HG03060 (cell line): ENCODE measurements around the gene ZDHHC22.

Experiments
- ATAC-seq: cut with Tn5 transposase; IDR thresholded peaks from one replicate; pipeline ENCODE4 v1.9.1; 2021; ENCODE audit warnings: low read depth, moderate number of reproducible peaks; ENCODE audit not compliant: unreplicated experiment

Gene ZDHHC22

GRCh38 chr14:77107228-77107627 is 34.4 kb downstream of the ZDHHC22 start:
- no peak for ATAC-seq

DNA sequence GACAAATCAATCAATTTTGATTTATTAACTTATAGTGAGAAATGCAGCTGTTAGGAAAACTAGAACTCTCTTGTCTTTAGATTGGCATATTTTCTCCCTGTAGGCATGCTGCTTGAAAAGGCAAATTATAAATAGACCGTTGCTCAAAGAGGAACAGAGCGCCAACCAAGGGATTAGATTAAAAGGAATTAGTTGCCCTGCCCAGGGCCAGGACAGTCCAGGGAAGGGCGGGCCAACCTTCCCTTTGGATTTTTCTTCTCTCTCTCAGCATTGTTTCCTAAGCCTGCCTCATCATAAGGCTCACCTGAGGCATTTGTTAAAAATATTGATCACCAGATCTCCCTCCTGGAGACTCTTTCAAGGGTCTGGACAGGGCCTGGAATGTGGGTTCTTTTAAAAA is 34.9 kb downstream of the ZDHHC22 start:
- ATAC-seq = no peak

- no peak for ATAC-seq
Measured at GRCh38 chr14:77105145-77105939, 36.2 kb downstream of the ZDHHC22 start.

DNA sequence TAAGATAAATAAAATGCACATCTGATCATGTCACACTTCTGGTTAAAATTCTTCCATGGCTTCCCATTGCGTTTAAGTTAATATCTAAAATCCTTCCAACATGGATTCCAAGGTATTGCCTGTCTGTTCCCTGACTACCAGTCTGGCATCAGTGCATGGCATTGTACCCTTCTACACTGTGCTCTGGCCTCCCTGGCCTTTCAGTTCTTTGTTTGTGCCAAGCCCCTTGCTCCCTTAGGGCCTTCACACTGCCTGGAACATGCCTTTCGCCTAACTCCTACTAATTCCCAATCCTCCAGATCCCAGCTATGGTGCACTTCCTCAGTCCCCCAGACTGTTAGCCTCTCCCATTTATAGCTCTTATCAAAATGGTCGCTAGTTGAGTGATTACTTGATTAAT is 37.2 kb downstream of the ZDHHC22 start:
- ATAC-seq = no peak

DNA sequence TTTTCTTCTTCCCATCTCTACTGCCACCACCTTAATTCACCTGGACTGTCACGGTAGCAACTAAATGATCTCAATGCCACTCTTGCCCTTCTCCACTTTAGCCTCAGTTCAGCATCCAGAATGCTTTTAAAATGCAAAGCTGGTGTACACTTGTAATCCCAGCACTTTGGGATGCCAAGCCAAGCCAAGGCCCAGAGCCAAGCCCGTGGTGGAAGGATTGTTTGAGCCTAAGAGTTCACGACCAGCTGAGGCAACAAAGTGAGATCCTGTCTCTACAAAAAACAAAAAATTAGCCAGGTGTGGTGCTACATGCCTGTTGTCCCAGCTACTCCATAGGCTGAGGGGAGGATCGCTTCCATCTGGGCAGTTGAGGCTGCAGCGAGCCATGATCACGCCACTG is 37.6 kb downstream of the ZDHHC22 start:
- ATAC-seq = no peak

DNA sequence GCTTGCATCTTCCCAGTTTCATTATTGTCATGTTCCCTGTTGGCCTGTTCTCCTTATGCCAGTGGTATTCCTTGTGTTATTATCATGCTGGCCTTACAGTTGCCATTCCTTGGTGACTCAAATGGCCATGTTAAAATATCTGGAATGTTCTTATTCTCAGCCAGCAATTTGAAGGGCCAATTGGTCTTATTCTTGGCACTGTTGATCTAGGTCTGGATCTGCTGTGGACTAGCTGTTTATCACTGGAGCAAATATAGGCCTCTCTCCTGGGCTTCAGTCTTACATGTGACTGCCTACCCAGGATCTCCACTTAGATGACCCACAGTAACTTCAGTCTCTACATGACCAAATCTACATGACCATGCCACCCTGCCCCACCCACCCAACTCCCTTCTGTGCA is 38.1 kb downstream of the ZDHHC22 start:
- ATAC-seq = no peak

- no peak for ATAC-seq
Measured at GRCh38 chr14:77102154-77102553, 39.4 kb downstream of the ZDHHC22 start.

- no peak for ATAC-seq
Measured at GRCh38 chr14:77100961-77101360, 40.6 kb downstream of the ZDHHC22 start.

- ATAC-seq = no peak
Measured at GRCh38 chr14:77099425-77100167, 42.0 kb downstream of the ZDHHC22 start.

DNA sequence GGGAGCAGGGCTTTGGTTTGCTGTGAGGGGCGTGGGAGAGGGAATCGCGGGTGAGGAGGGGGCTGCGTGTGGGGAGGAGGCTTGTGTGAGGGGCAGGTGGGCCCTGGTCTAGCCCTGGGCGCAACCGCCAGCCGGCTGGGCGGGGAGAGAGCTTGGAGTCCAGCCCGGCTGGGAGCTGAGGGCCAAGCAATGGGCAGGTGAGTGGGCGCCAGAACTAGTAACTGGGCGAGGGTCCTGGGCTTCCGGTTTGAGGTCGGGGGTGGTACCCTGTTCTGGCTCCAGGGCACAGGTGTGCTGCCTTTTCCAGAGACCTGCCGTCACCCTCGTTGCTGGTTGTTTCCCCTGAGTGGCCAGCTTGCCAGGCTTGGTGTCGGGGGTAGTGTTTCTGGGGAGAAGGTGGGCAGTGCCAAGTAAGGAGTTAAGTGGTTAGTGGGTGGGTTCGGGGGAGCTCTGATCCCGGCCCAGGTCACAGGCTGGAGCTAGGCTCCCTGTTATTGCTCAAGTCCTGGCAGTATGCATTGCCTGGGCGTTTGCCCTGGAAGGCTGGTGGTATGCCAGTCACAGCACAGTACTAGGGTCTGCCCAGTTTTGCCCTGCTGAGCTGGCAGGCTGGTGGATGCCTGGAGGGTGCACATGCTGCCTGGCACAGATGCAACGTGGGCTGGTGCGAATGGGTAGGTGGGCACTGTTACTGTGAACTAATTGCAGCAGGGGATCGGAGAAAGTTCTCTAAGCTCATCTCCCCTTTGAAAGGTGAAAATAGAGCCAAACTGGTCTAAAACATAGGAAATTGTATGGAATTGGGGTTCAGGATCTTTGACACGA is 42.9 kb downstream of the ZDHHC22 start:
- ATAC-seq = no peak

DNA sequence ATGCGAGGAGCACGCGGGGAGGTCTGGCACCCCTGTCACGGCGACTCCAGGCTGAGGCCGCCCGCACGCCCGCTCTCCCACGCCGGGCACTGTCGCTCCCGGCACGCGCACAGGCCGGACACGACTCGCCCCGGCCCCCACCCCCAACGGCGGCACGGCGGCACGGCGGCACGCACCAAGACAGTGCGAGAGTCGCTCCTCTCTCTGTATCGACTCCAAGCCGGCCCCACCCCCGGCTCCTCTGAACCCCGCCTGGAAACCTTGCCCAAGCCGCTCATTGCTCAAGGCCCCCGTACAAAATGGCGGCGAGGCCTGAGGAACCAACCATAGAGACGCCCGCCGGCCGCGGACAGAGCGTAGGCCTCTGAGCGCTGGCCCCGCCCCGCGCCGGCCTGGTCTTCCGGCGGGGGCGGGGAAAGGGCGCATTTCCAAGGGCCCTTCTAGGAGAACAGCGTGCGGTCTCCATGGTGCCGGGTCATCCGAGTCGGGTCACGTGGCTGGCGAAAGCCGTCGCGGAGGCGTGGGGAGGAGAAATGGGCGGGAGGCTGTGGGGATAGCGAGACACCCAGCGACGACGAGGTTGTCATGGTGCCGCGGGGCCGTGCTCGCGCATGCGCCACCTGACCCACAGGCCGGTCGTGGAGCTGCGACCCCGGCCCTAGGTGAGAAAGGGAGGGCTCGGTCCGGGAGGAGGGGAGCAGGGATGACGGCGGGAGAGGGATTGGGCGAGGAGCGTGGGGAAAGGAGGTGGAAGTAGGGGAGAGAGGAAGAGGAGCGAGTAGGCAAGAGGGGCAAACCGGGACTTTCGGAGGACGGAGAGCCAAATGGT is 43.7 kb downstream of the ZDHHC22 start, which contains the start of gene CIPC:
Gene CIPC, plus strand, starts transcription at position 559 of the 829 bp plus-strand sequence. CDS start 7,451 bp downstream, outside the sequence.
- peak; percentile 60 for ATAC-seq

- peak; percentile 15 for ATAC-seq
Measured at GRCh38 chr14:77097006-77097699, 44.4 kb downstream of the ZDHHC22 start.

GRCh38 chr14:77094672-77095284 is 46.8 kb downstream of the ZDHHC22 start:
- ATAC-seq = no peak

GRCh38 chr14:77092676-77093075 is 48.9 kb downstream of the ZDHHC22 start:
- no peak for ATAC-seq

GRCh38 chr14:77091518-77091917 is 50.1 kb downstream of the ZDHHC22 start:
- no peak for ATAC-seq

- no peak for ATAC-seq
Measured at GRCh38 chr14:77088645-77089044, 52.9 kb downstream of the ZDHHC22 start.

- ATAC-seq = no peak
Measured at GRCh38 chr14:77088219-77088618, 53.4 kb downstream of the ZDHHC22 start.

DNA sequence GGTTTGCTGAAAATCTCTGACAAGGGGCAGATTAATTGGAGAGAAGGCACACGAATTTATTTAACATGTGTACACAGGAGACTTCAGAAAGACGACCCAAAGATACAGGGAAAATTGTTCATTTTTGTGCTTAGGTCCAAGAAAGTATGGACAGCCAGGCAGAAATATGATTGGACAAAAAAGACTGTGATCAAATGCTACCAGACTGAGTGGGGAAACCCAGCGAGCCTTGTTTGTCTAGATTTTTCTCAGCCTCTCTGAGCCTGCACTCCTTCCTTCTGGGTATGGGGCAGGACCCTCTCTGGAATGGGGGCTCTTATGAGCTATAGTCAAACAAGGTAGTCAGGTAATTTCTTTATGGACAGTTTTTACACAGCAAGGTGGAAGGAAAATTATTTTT is 54.0 kb downstream of the ZDHHC22 start:
- ATAC-seq = no peak

- no peak for ATAC-seq
Measured at GRCh38 chr14:77086951-77087350, 54.6 kb downstream of the ZDHHC22 start.
